H1 (cell line): Measurements from ENCODE around the gene ITM2B. TPM values are rescaled to one million over a fixed set of nuclear protein-coding genes. Genes with fewer than 3 reads are reported as not detected.

Source experiments
- CTCF ChIA-PET: fragments of 300-600 bp; sonication (Branson Sonifier 250); formaldehyde crosslinking; loops from one replicate; lab custom pipeline; 2021; ENCODE audit not compliant: partially characterized antibody; lab: Charles Lee
- POLR2A ChIA-PET: fragments of 300-600 bp; sonication (Branson Sonifier 250); formaldehyde crosslinking; loops from one replicate; lab custom pipeline; 2021; ENCODE audit warnings: inconsistent platforms; ENCODE audit not compliant: partially characterized antibody; lab: Charles Lee
- DNase-seq, 2 experiments: peaks; one replicate each; pipeline versions ENCODE4 v3.0.0 to v3.0.0-alpha.2; 2010 to 2022; ENCODE audit warnings: low spot score in 2 of 2, low read depth in 1 of 2, mixed read lengths in 1 of 2
- FAIRE-seq: peaks from 2 replicates; lab custom pipeline; 2011; peaks lifted over from hg19 to GRCh38; lab: Jason Lieb, UNC
- H2AFZ ChIP-seq: 2 replicates; pipeline ENCODE4 v1.8.1; 2012; ENCODE audit warnings: low read length, inconsistent platforms
- H2AK5ac ChIP-seq: 2 replicates; pipeline ENCODE4 v1.6.1; 2013; ENCODE audit warnings: low read depth, low read length
- H2BK120ac ChIP-seq: replicated peaks from 2 replicates; pipeline ENCODE3; 2013; ENCODE audit warnings: low read depth, low read length, inconsistent platforms
- H2BK12ac ChIP-seq: 2 replicates; pipeline ENCODE4 v1.6.1; 2013; ENCODE audit warnings: low read depth, low read length
- H2BK15ac ChIP-seq: 2 replicates; pipeline ENCODE4 v1.6.1; 2013; ENCODE audit warnings: low read length
- H2BK20ac ChIP-seq: 2 replicates; pipeline ENCODE4 v1.6.1; 2013; ENCODE audit warnings: low read length
- H2BK5ac ChIP-seq: 2 replicates; pipeline ENCODE4 v1.6.1; 2013; ENCODE audit warnings: low read depth, low read length
- H3K14ac ChIP-seq: 2 replicates; pipeline ENCODE4 v1.6.1; 2013; ENCODE audit warnings: inconsistent platforms; ENCODE audit not compliant: insufficient read length
- H3K18ac ChIP-seq: 2 replicates; pipeline ENCODE4 v1.6.1; 2013; ENCODE audit warnings: low read length; ENCODE audit errors: extremely low read depth
- H3K23ac ChIP-seq: 2 replicates; pipeline ENCODE4 v1.6.1; 2013; ENCODE audit warnings: inconsistent platforms; ENCODE audit not compliant: insufficient read length
- H3K23me2 ChIP-seq: 2 replicates; pipeline ENCODE4 v1.6.1; 2013; ENCODE audit warnings: low read depth, low read length
- H3K27ac ChIP-seq: 2 replicates; pipeline ENCODE4 v1.6.1; 2011; ENCODE audit warnings: low read depth, low read length, inconsistent platforms
- H3K27me3 ChIP-seq, 4 experiments: replicated peaks in 1 of 4; 1 replicate in 1 of 4; 2 replicates in 3 of 4; pipeline versions ENCODE4 v1.6.1 to v1.8.1; 2011 to 2013; ENCODE audit warnings: low read length in 3 of 4, mild to moderate bottlenecking in 3 of 4, inconsistent platforms in 2 of 4, mixed read lengths in 2 of 4, moderate library complexity in 1 of 4; ENCODE audit not compliant: control insufficient read depth in 3 of 4, insufficient read depth in 3 of 4; ENCODE audit errors: extremely low read depth in 1 of 4
- H3K36me3 ChIP-seq, 4 experiments: 2 replicates each; pipeline versions ENCODE4 v1.6.1 to v1.8.1; 2011 to 2013; ENCODE audit warnings: mild to moderate bottlenecking in 4 of 4, low read length in 3 of 4, moderate library complexity in 2 of 4, control low read depth in 1 of 4, inconsistent platforms in 1 of 4; ENCODE audit not compliant: insufficient read depth in 4 of 4, control insufficient read depth in 2 of 4
- H3K4ac ChIP-seq: replicated peaks from 2 replicates; pipeline ENCODE3; 2013; ENCODE audit warnings: low read length, low read depth, mixed read lengths, inconsistent platforms; ENCODE audit not compliant: insufficient read length
- H3K4me1 ChIP-seq, 4 experiments: replicated peaks in 1 of 4; 1 replicate in 1 of 4; 2 replicates in 3 of 4; pipeline versions ENCODE4 v1.6.1 to v1.8.1; 2011 to 2013; ENCODE audit warnings: low read length in 3 of 4, inconsistent platforms in 2 of 4, mixed read lengths in 1 of 4; ENCODE audit not compliant: insufficient read depth in 4 of 4, control insufficient read depth in 3 of 4
- H3K4me2 ChIP-seq, 2 experiments: 2 replicates each; pipeline versions ENCODE4 v1.6.1 to v1.8.1; 2011 to 2013; ENCODE audit warnings: low read depth in 2 of 2, low read length in 2 of 2, control low read depth in 1 of 2, inconsistent platforms in 1 of 2, mild to moderate bottlenecking in 1 of 2; ENCODE audit not compliant: insufficient read depth in 1 of 2
- H3K4me3 ChIP-seq, 4 experiments: fragments of 200-600, 300-600 bp in 1 of 4; sonication (generic), shearing (Covaris generic), sonication (Bioruptor Twin) in 1 of 4; 2 replicates each; pipeline versions ENCODE4 v1.5.1 to v1.8.1; 2011 to 2016; ENCODE audit warnings: low read length in 4 of 4, low read depth in 3 of 4, control low read depth in 2 of 4, inconsistent platforms in 2 of 4, mild to moderate bottlenecking in 2 of 4, mixed read lengths in 1 of 4, moderate library complexity in 1 of 4; ENCODE audit not compliant: insufficient read depth in 2 of 4; ENCODE audit errors: extremely low read depth in 1 of 4
- H3K56ac ChIP-seq: replicated peaks from 2 replicates; pipeline ENCODE3; 2013; ENCODE audit warnings: low read depth, mild to moderate bottlenecking, mixed read lengths, low read length, inconsistent platforms; ENCODE audit not compliant: insufficient read length
- H3K79me1 ChIP-seq: 2 replicates; pipeline ENCODE4 v1.6.1; 2013; ENCODE audit warnings: low read depth, low read length, control low read depth
- H3K79me2 ChIP-seq, 2 experiments: 2 replicates each; pipeline versions ENCODE4 v1.6.1 to v1.8.1; 2012 to 2013; ENCODE audit warnings: low read length in 2 of 2, mild to moderate bottlenecking in 2 of 2, inconsistent platforms in 1 of 2; ENCODE audit not compliant: insufficient read depth in 2 of 2, control insufficient read depth in 1 of 2
- H3K9ac ChIP-seq, 4 experiments: replicated peaks in 1 of 4; 1 replicate in 1 of 4; 2 replicates in 3 of 4; pipeline versions ENCODE4 v1.6.1 to v1.8.1; 2011 to 2013; ENCODE audit warnings: low read depth in 3 of 4, low read length in 3 of 4, control low read depth in 2 of 4, mild to moderate bottlenecking in 2 of 4, moderate library complexity in 2 of 4, inconsistent platforms in 1 of 4; ENCODE audit errors: extremely low read depth in 1 of 4
- H3K9me3 ChIP-seq, 2 experiments: 2 replicates each; pipeline versions ENCODE4 v1.6.1 to v1.8.1; 2012 to 2013; ENCODE audit warnings: mild to moderate bottlenecking in 2 of 2, moderate library complexity in 2 of 2, control low read depth in 1 of 2, inconsistent platforms in 1 of 2, low read depth in 1 of 2, low read length in 1 of 2, mixed read lengths in 1 of 2; ENCODE audit not compliant: insufficient read depth in 2 of 2
- H4K20me1 ChIP-seq, 2 experiments: replicated peaks in 1 of 2; 2 replicates each; pipeline versions ENCODE3 to v1.8.1; 2011 to 2013; ENCODE audit warnings: inconsistent platforms in 2 of 2, low read length in 2 of 2, mild to moderate bottlenecking in 1 of 2; ENCODE audit not compliant: insufficient read depth in 2 of 2, control insufficient read depth in 1 of 2
- H4K5ac ChIP-seq: 2 replicates; pipeline ENCODE4 v1.6.1; 2013; ENCODE audit warnings: low read length, low read depth, mixed read lengths, inconsistent platforms; ENCODE audit not compliant: insufficient read length
- H4K8ac ChIP-seq: 2 replicates; pipeline ENCODE4 v1.8.0; 2013; ENCODE audit warnings: mild to moderate bottlenecking, moderate library complexity, low read length, inconsistent platforms; ENCODE audit not compliant: insufficient read depth; ENCODE audit errors: extremely low read depth
- H4K91ac ChIP-seq: replicated peaks from 2 replicates; pipeline ENCODE3; 2013; ENCODE audit warnings: low read length, mixed read lengths, inconsistent platforms; ENCODE audit not compliant: insufficient read length
- BACH1 ChIP-seq: IDR thresholded peaks from 2 replicates; pipeline ENCODE4 v1.6.1; 2012; ENCODE audit warnings: low read length, improper control_type of control experiment
- E2F6 ChIP-seq: IDR thresholded peaks from 2 replicates; pipeline ENCODE4 v1.6.1; 2012; ENCODE audit warnings: inconsistent platforms
- GABPA ChIP-seq: IDR thresholded peaks from 2 replicates; pipeline ENCODE4 v1.6.1; 2011; ENCODE audit warnings: mild to moderate bottlenecking, low read length, moderate library complexity, borderline replicate concordance; ENCODE audit not compliant: insufficient read depth
- KDM4A ChIP-seq: IDR thresholded peaks from one replicate; pipeline ENCODE4 v1.7.1; 2012; ENCODE audit warnings: low read depth, mild to moderate bottlenecking, moderate library complexity, low read length, inconsistent platforms; ENCODE audit not compliant: severe bottlenecking
- MAX ChIP-seq: IDR thresholded peaks from 2 replicates; pipeline ENCODE4 v1.6.1; 2012; ENCODE audit warnings: inconsistent platforms
- PHF8 ChIP-seq: fragments of 200-600 bp; sonication (generic); conservative IDR thresholded peaks from 2 replicates; pipeline ENCODE4 v1.7.1; 2012; ENCODE audit warnings: low read depth, mild to moderate bottlenecking, inconsistent platforms, low read length, moderate library complexity
- RXRA ChIP-seq: IDR thresholded peaks from 2 replicates; pipeline ENCODE4 v1.6.1; 2011; ENCODE audit warnings: low read depth, mild to moderate bottlenecking, low read length, moderate library complexity; ENCODE audit not compliant: insufficient read depth
- SUZ12 ChIP-seq: fragments of 200-600 bp; sonication (generic); IDR thresholded peaks from 2 replicates; pipeline ENCODE4 v1.6.1; 2012; ENCODE audit warnings: mild to moderate bottlenecking, inconsistent platforms, low read length, moderate library complexity, mixed read lengths
- TAF1 ChIP-seq: IDR thresholded peaks from 2 replicates; pipeline ENCODE4 v1.6.1; 2011; ENCODE audit warnings: mild to moderate bottlenecking, low read depth, low read length
- TAF7 ChIP-seq: optimal IDR thresholded peaks from 2 replicates; pipeline ENCODE3; 2011; ENCODE audit warnings: low read depth, mild to moderate bottlenecking, inconsistent platforms, low read length, moderate library complexity, borderline replicate concordance
- WGBS, 2 experiments: shearing (Covaris generic) in 1 of 2; methylation state at CpG; one replicate each; pipeline versions ENCODE4 v1.1.6 to v1.1.7; 2013 to 2015; ENCODE audit warnings: low lambda C conversion rate in 2 of 2, mixed read lengths in 2 of 2, inconsistent platforms in 1 of 2, low coverage in 1 of 2, missing lambda C conversion rate in 1 of 2; ENCODE audit not compliant: insufficient replicate concordance in 2 of 2, insufficient coverage in 1 of 2, insufficient read length in 1 of 2; ENCODE audit errors: extremely low coverage in 1 of 2, missing lambda C conversion rate in 1 of 2; 5-methylcytosine and 5-hydroxymethylcytosine counted together
- polyA plus RNA-seq, 7 experiments: library from polyadenylated mRNA; depleted of rRNA in 3 of 7; stranded (reverse) in 5 of 7; unstranded in 2 of 7; fragments of >200 nt in 5 of 7; fragments of 200-250 nt in 2 of 7; gene quantifications; 1 replicate in 5 of 7; 2 replicates in 1 of 7; 4 replicates in 1 of 7; pipeline versions ENCODE4 v1.2.1 to v1.2.3, GENCODE V29; 2011 to 2013; ENCODE audit warnings: missing spikeins in 2 of 7, mixed read lengths in 2 of 7
- total RNA-seq: library from RNA; stranded (reverse); fragmentation: NEBNext Ultra II Directional; extraction: Animal tissue kit (Norgen Biotek cat#: 25700); gene quantifications from 2 replicates; pipeline ENCODE4 v1.2.1, GENCODE V29; 2021

Gene ITM2B
- total and polyA plus RNA-seq, 2 of the 8 experiments (the other 6 are each of a cell fraction or from before 2014, with no cell fraction given): 132 to 184 TPM

GRCh38 chr13:48303359-48304142 lies 70.5 kb downstream of the ITM2B start, which contains the start of gene RB1:
TSS of gene RB1 (plus strand) at chr13:48303751. CDS start at chr13:48303913, 162 bp downstream.
- no peak within 1 kb of the TSS for H3K23ac ChIP-seq
- H3K4me3 ChIP-seq: peak within 1 kb of the TSS; percentile 70 to 84 (median 79)
- FAIRE-seq (no peak), DNase-seq (peak in 1 of 2 experiments; percentile 81)
- H3K4me1 ChIP-seq: 0 out of 7 replicates have a peak, but pooled peaks cover 0 to 2% (median 0%) of the 10 kb centered on the region in 4 experiments
- H2BK15ac ChIP-seq: no peak within 1 kb of the TSS
- no peaks in the 10 kb centered on the region for H3K79me1 ChIP-seq
- H2BK120ac ChIP-seq: no peak within 1 kb of the TSS
- peak within 1 kb of the TSS; percentile 1 for H3K4ac ChIP-seq
- H2AK5ac ChIP-seq: no peak within 1 kb of the TSS
- no peak within 1 kb of the TSS for H3K14ac ChIP-seq
- H4K5ac ChIP-seq: peak within 1 kb of the TSS; percentile 66
- peak within 1 kb of the TSS; percentile 66 for H2BK5ac ChIP-seq
- H2BK12ac ChIP-seq: no peak within 1 kb of the TSS
- no peaks in the 10 kb centered on the region for H3K27me3 ChIP-seq
- peak within 1 kb of the TSS; percentile 91 for H3K27ac ChIP-seq
- POLR2A ChIA-PET: interaction anchor here (0.8 to 1.0 kb wide), 2 partner anchors 10 to 228 kb away, joined by 3 read pairs; no protein-coding TSS in a partner anchor
- CTCF ChIA-PET: interaction anchor here (1.0 to 1.2 kb wide), 2 partner anchors 210 to 280 kb away, joined by 3 read pairs; no protein-coding TSS in a partner anchor
- peak within 1 kb of the TSS; percentile 65 for H4K91ac ChIP-seq
- H3K4me2 ChIP-seq: peak within 1 kb of the TSS; percentile 67 to 93
- no peaks in the 10 kb centered on the region for H4K20me1 ChIP-seq
- no peaks in the 10 kb centered on the region for H3K36me3 ChIP-seq
- no peaks in the 10 kb centered on the region for H3K9me3 ChIP-seq
- H3K79me2 ChIP-seq: peaks cover 0 to 12% of the 10 kb centered on the region in 2 experiments; a peak in 2 of 4 replicates
- H2BK20ac ChIP-seq: no peak within 1 kb of the TSS
- H3K56ac ChIP-seq: peak within 1 kb of the TSS; percentile 92
- peak within 1 kb of the TSS; percentile 98 for H4K8ac ChIP-seq
- H3K18ac ChIP-seq: peak within 1 kb of the TSS; percentile 71
- peak within 1 kb of the TSS; percentile 76 to 97 (median 90) for H3K9ac ChIP-seq
- peaks cover 7% of the 10 kb centered on the region; the same call in 1 of the 2 replicates for H3K23me2 ChIP-seq
- peak within 1 kb of the TSS; percentile 89 for H2AFZ ChIP-seq
- WGBS, 2 experiments: 1% methylated on average over 55 of the region's 96 CpGs; no CpG with 5 or more reads in 1 of the 2 experiments
- no peak for TF ChIP-seq RXRA
- TF ChIP-seq TAF7: no peak
- TF ChIP-seq E2F6: peak; percentile 58; the same call in 1 of the 2 replicates
- TF ChIP-seq MAX: no peak
- TF ChIP-seq KDM4A: peak; percentile 64
- TF ChIP-seq GABPA: no peak
- no peak for TF ChIP-seq SUZ12
- peak; percentile 84 for TF ChIP-seq TAF1
- no peak for TF ChIP-seq BACH1
- peak; percentile 90 for TF ChIP-seq PHF8
